ENCODE data around the gene NR4A2.

NR4A2 gene

DNA sequence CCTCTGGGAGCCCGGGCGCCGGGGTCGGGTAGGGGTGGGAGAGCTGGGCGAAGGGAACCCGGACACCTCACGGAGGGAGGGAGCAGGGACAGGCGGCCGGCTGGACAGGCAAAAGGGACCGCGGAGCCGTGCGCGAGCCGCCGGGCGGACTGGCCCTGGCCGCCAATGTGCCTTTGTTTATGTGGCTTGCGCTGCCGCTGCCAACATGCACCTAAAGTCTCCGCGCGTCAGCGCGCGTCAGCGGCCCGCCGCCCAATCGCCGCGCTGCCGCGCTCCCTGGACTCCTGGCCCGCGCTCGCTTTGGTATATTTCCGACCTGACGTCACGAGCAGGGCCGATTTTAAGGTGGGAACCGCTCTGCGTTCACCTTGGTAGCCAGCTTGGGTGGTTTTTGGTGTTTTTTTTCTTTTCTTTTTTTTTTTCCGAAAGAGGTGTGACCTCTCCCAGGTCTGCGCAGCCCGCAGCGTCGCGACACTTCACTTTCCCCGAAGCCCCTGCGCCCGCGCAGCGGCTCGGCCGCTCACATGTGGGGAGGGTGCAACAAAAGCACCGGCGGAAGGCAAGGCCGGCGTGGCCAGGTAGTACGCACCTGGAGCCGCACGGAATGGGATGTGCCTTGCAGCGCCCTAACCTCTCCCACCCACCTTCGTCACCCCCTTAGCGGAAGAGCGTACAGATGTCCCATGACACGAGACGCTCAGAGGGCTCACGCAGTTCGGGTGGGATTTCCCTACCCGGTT, at the start of gene NR4A2:
NR4A2 (minus strand) TSS at position 188 of the 740 bp plus-strand sequence. CDS start 2,535 bp downstream, outside the sequence.
- Mint-ChIP-seq H3K27me3 (ENCODE audit: low read depth) (peaks cover 25% of the 10 kb centered on the region), H3K9me3 (no peaks in the 10 kb centered on the region), H3K4me3 (peak within 1 kb of the TSS; percentile 90), H3K4me1 (ENCODE audit: low read depth) (peaks cover 44% of the 10 kb centered on the region), H3K27ac (peak within 1 kb of the TSS; percentile 93), H3K36me3 (ENCODE audit: low read depth) (peaks cover 15% of the 10 kb centered on the region)

- Mint-ChIP-seq H3K36me3 (ENCODE audit: low read depth) (no peaks in the 10 kb centered on the region), H3K27ac (no peak overlapping the region), H3K4me1 (ENCODE audit: low read depth) (peaks cover 14% of the 10 kb centered on the region), H3K4me3 (no peak overlapping the region), H3K9me3 (peaks cover 5% of the 10 kb centered on the region), H3K27me3 (ENCODE audit: low read depth) (no peaks in the 10 kb centered on the region)
Measured at GRCh38 chr2:156380117-156380645, 47.7 kb upstream of the NR4A2 start.

- Mint-ChIP-seq H3K4me3 (no peak overlapping the region), H3K9me3 (peaks cover 5% of the 10 kb centered on the region), H3K36me3 (ENCODE audit: low read depth) (peaks cover 1% of the 10 kb centered on the region), H3K27me3 (ENCODE audit: low read depth) (no peaks in the 10 kb centered on the region), H3K27ac (no peak overlapping the region), H3K4me1 (ENCODE audit: low read depth) (peaks cover 13% of the 10 kb centered on the region)
Measured at GRCh38 chr2:156379714-156380113, 47.2 kb upstream of the NR4A2 start.

DNA sequence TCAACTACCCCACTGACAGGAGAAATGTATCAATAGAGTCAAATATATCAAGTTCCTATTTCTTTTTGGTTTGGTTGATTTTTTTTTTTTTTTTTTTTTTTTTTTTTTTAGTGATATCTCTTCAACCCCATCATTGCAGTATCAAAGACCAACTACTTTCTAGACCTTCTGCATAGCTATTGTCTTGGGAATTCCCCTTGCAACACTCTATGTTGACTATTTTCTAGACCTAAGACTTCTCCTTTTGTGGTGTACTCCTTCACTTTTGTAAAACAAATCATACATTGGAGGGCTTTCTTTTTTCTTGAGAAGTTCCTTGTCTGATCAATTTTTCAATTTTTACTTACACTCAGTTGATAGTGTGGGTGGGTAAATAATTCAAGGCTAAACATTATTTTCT, 46.5 kb upstream of the NR4A2 start:
- Mint-ChIP-seq H3K27me3 (ENCODE audit: low read depth) (no peaks in the 10 kb centered on the region), H3K36me3 (ENCODE audit: low read depth) (peaks cover 1% of the 10 kb centered on the region), H3K27ac (no peak overlapping the region), H3K9me3 (peaks cover 5% of the 10 kb centered on the region), H3K4me1 (ENCODE audit: low read depth) (peaks cover 13% of the 10 kb centered on the region), H3K4me3 (no peak overlapping the region)

- no peaks in the 10 kb centered on the region for H3K27me3 Mint-ChIP-seq (ENCODE audit: low read depth)
- no peak overlapping the region for H3K4me3 Mint-ChIP-seq
- peaks cover 3% of the 10 kb centered on the region for H3K9me3 Mint-ChIP-seq
Measured at GRCh38 chr2:156366753-156367152, 34.2 kb upstream of the NR4A2 start.

GRCh38 chr2:156363141-156363540, 30.6 kb upstream of the NR4A2 start:
- Mint-ChIP-seq H3K36me3 (ENCODE audit: low read depth) (no peaks in the 10 kb centered on the region), H3K27me3 (ENCODE audit: low read depth) (no peaks in the 10 kb centered on the region), H3K27ac (no peak overlapping the region), H3K4me1 (ENCODE audit: low read depth) (no peaks in the 10 kb centered on the region), H3K4me3 (no peak overlapping the region), H3K9me3 (no peaks in the 10 kb centered on the region)

More at GRCh38 chr2:156366753-156367152, 34.2 kb upstream of the NR4A2 start:
- Mint-ChIP-seq H3K4me1 (ENCODE audit: low read depth) (no peaks in the 10 kb centered on the region), H3K27ac (no peak overlapping the region), H3K36me3 (ENCODE audit: low read depth) (no peaks in the 10 kb centered on the region)

DNA sequence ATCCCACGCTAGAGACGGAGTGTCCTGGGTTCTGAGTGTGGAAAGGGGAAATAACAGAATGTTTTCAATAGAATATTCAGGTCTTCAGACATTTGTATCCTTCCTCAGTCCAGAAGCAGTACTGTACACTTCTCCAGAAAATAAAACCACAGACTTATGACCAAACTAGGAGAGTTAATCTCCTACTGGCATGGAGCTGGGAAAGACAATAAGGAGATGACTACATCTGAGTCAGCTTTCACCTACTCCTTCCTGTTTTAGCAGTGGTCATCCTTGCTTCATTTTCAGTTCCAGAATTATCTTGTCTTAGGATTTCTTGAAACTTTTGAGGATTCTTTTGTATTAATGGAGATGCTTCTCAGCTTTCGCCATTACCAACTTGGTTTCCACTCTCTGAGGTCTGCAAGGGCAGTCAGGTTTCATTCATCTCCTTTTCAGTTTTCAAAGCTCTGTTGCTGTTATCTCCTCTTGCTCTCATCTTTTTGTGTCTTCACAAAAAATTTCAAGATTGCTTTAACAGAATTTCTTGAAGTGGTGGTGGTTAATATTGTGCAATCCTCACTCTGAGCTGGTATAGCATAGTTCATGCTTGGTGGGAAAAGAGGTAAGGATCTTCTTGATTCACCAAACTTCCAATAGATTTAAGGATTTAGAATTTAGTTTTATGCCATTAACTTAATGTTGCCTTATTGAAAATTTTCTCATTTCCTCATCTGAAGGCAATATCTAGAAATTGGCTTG, 23.7 kb upstream of the NR4A2 start:
- Mint-ChIP-seq H3K4me1 (ENCODE audit: low read depth) (no peaks in the 10 kb centered on the region), H3K27ac (no peak overlapping the region), H3K4me3 (no peak overlapping the region), H3K36me3 (ENCODE audit: low read depth) (no peaks in the 10 kb centered on the region), H3K27me3 (ENCODE audit: low read depth) (peaks cover 11% of the 10 kb centered on the region), H3K9me3 (no peaks in the 10 kb centered on the region)

- H3K9me3 Mint-ChIP-seq, result no peaks in the 10 kb centered on the region
- H3K4me1 Mint-ChIP-seq (ENCODE audit: low read depth), result peaks cover 2% of the 10 kb centered on the region
- H3K27me3 Mint-ChIP-seq (ENCODE audit: low read depth), result peaks cover 11% of the 10 kb centered on the region
- H3K27ac Mint-ChIP-seq, result no peak overlapping the region
- H3K4me3 Mint-ChIP-seq, result no peak overlapping the region
- no peaks in the 10 kb centered on the region for H3K36me3 Mint-ChIP-seq (ENCODE audit: low read depth)
Measured at GRCh38 chr2:156352911-156353310, 20.4 kb upstream of the NR4A2 start.

DNA sequence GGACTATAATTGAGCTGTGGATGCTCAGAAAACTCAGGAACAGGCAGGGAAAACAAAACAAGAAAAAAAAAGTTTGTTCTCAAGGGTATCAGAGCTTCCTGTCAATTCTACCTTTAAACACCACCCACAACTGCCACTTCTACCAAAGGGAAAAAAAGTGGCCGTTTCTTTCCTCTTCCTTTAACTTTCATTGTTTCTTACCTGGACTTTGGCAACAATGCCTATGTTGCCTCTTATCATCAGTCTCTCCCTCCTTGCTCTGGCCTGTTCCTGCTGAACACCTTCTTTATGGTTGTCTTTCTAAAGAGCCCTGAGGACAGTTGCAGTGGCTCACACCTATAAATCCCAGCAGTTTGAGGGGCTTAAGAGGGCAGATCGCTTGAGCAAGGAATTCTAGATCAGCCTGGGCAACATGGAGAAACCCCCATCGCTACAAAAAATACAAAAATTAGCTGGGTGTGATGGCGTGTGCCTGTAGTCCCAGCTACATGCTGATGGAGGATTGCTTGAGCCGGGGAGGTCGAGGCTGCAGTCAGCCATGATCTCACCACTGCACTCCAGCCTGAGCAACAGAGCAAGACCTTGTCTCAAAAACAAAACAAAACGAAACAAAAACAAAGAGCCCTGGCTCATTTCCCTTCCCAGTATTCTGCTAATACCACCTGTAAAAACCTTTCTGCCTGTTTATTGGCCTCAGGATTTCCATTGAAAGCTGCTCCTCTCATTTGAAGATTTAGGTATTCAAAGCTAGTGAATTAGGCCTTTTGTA, 18.0 kb upstream of the NR4A2 start:
- peaks cover 2% of the 10 kb centered on the region for H3K4me1 Mint-ChIP-seq (ENCODE audit: low read depth)

GRCh38 chr2:156349605-156350004, 17.1 kb upstream of the NR4A2 start:
- no peak overlapping the region for H3K27ac Mint-ChIP-seq
- H3K4me3 Mint-ChIP-seq, result no peak overlapping the region
- H3K9me3 Mint-ChIP-seq, result no peaks in the 10 kb centered on the region
- H3K27me3 Mint-ChIP-seq (ENCODE audit: low read depth), result peaks cover 11% of the 10 kb centered on the region
- H3K4me1 Mint-ChIP-seq (ENCODE audit: low read depth), result peaks cover 2% of the 10 kb centered on the region
- no peaks in the 10 kb centered on the region for H3K36me3 Mint-ChIP-seq (ENCODE audit: low read depth)

More for the DNA sequence above, 18.0 kb upstream of the NR4A2 start:
- peaks cover 11% of the 10 kb centered on the region for H3K27me3 Mint-ChIP-seq (ENCODE audit: low read depth)
- H3K4me3 Mint-ChIP-seq, result no peak overlapping the region
- H3K9me3 Mint-ChIP-seq, result no peaks in the 10 kb centered on the region
- H3K36me3 Mint-ChIP-seq (ENCODE audit: low read depth), result no peaks in the 10 kb centered on the region
- H3K27ac Mint-ChIP-seq, result no peak overlapping the region

- H3K4me3 Mint-ChIP-seq, result no peak overlapping the region
Measured at GRCh38 chr2:156349161-156349560, 16.6 kb upstream of the NR4A2 start.

GRCh38 chr2:156347431-156347830, 14.9 kb upstream of the NR4A2 start:
- Mint-ChIP-seq H3K4me3 (no peak overlapping the region), H3K36me3 (ENCODE audit: low read depth) (no peaks in the 10 kb centered on the region), H3K27me3 (ENCODE audit: low read depth) (no peaks in the 10 kb centered on the region), H3K27ac (no peak overlapping the region), H3K9me3 (no peaks in the 10 kb centered on the region), H3K4me1 (ENCODE audit: low read depth) (peaks cover 13% of the 10 kb centered on the region)

More at GRCh38 chr2:156349161-156349560, 16.6 kb upstream of the NR4A2 start:
- H3K27ac Mint-ChIP-seq, result no peak overlapping the region
- no peaks in the 10 kb centered on the region for H3K9me3 Mint-ChIP-seq
- peaks cover 11% of the 10 kb centered on the region for H3K27me3 Mint-ChIP-seq (ENCODE audit: low read depth)
- H3K36me3 Mint-ChIP-seq (ENCODE audit: low read depth), result no peaks in the 10 kb centered on the region
- peaks cover 2% of the 10 kb centered on the region for H3K4me1 Mint-ChIP-seq (ENCODE audit: low read depth)

DNA sequence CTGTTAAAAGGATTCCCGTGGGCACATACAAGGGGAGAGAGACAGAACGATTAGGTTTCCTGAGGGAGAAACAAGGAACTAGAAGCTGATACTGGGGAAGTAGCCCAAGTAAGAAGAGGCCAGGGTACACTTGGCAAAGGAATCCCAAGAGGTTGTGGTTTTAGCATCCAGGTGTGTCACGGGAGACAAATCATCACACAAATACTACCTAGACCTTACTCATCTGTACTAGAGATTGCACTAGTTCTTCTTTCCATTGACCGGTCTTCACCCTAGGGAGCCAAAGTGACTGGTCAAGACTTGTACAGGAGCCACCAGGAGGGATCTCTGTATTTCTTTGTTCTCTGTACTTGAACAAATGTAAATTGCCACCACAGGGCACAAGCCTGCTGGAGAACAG, 14.2 kb upstream of the NR4A2 start:
- H3K4me1 Mint-ChIP-seq (ENCODE audit: low read depth), result peaks cover 13% of the 10 kb centered on the region
- H3K9me3 Mint-ChIP-seq, result no peaks in the 10 kb centered on the region
- H3K27me3 Mint-ChIP-seq (ENCODE audit: low read depth), result no peaks in the 10 kb centered on the region
- H3K36me3 Mint-ChIP-seq (ENCODE audit: low read depth), result no peaks in the 10 kb centered on the region
- no peak overlapping the region for H3K4me3 Mint-ChIP-seq
- H3K27ac Mint-ChIP-seq, result no peak overlapping the region

GRCh38 chr2:156345582-156345981, 13.1 kb upstream of the NR4A2 start:
- Mint-ChIP-seq H3K36me3 (ENCODE audit: low read depth) (no peaks in the 10 kb centered on the region), H3K9me3 (no peaks in the 10 kb centered on the region), H3K27ac (no peak overlapping the region), H3K4me1 (ENCODE audit: low read depth) (peaks cover 19% of the 10 kb centered on the region), H3K27me3 (ENCODE audit: low read depth) (no peaks in the 10 kb centered on the region), H3K4me3 (no peak overlapping the region)
